ENCODE data around the gene HOXB3.

HOXB3 gene

GRCh38 chr17:48532261-48532660 lies 57.8 kb downstream of the HOXB3 start:
- CTCF ChIA-PET = interaction anchor here (4.5 kb wide), 1 partner anchor 11 kb away, joined by 39 read pairs; no protein-coding TSS in a partner anchor

GRCh38 chr17:48530887-48531272 lies 59.2 kb downstream of the HOXB3 start, which contains the start of gene HOXB1:
HOXB1 (minus strand) TSS chr17:48531011; CDS start chr17:48530904, 107 bp downstream.
- no peak within 1 kb of the TSS for H3K4me3 ChIP-seq (ENCODE audit: low read depth, low read length)
- TF ChIP-seq CTCF (IDR thresholded peaks at IDR 0.05; ENCODE audit: insufficient read depth, low read length, missing control alignments) = no peak
- DNase-seq (ENCODE audit: low read depth, low spot score) = no peak
- CTCF ChIA-PET = no interaction called here
- POLR2A ChIA-PET = no interaction called here

More at GRCh38 chr17:48532261-48532660, 57.8 kb downstream of the HOXB3 start:
- POLR2A ChIA-PET = no interaction called here
- TF ChIP-seq CTCF (IDR thresholded peaks at IDR 0.05; ENCODE audit: insufficient read depth, low read length, missing control alignments) = no peak
- H3K4me3 ChIP-seq (ENCODE audit: low read depth, low read length) = no peak overlapping the region
- DNase-seq (ENCODE audit: low read depth, low spot score) = no peak

- ChIA-PET POLR2A (no interaction called here), CTCF (interaction anchor here (1.3 kb wide), 1 partner anchor 14 kb away, joined by 3 read pairs; no protein-coding TSS in a partner anchor)
- H3K4me3 ChIP-seq (ENCODE audit: low read depth, low read length) = no peak overlapping the region
- no peak for TF ChIP-seq CTCF (IDR thresholded peaks at IDR 0.05; ENCODE audit: insufficient read depth, low read length, missing control alignments)
- no peak for DNase-seq (ENCODE audit: low read depth, low spot score)
These were observed 59.7 kb downstream of the HOXB3 start for GRCh38 chr17:48530208-48530886.

GRCh38 chr17:48529683-48530009 lies 60.4 kb downstream of the HOXB3 start:
- no peak overlapping the region for H3K4me3 ChIP-seq (ENCODE audit: low read depth, low read length)
- no peak for TF ChIP-seq CTCF (IDR thresholded peaks at IDR 0.05; ENCODE audit: insufficient read depth, low read length, missing control alignments)
- CTCF ChIA-PET = interaction anchor here (1.3 kb wide), 1 partner anchor 14 kb away, joined by 3 read pairs; no protein-coding TSS in a partner anchor
- no peak for DNase-seq (ENCODE audit: low read depth, low spot score)
- POLR2A ChIA-PET = no interaction called here

GRCh38 chr17:48528936-48529682 lies 60.9 kb downstream of the HOXB3 start:
- no peak for DNase-seq (ENCODE audit: low read depth, low spot score)
- no peak for TF ChIP-seq CTCF (IDR thresholded peaks at IDR 0.05; ENCODE audit: insufficient read depth, low read length, missing control alignments)
- ChIA-PET CTCF (interaction anchor here (0.7 to 1.3 kb wide), 2 partner anchors 13 to 36 kb away, joined by 3 read pairs; no protein-coding TSS in a partner anchor), POLR2A (no interaction called here)
- no peak overlapping the region for H3K4me3 ChIP-seq (ENCODE audit: low read depth, low read length)
